Activated CD8-positive, alpha-beta memory T cell treated with anti-CD3 and anti-CD28 coated beads, Interleukin-2, amount 50 U/mL, for 24 hours (primary cell): ENCODE data around the gene NCKAP5L.
"Not testable (repeated sequence)": the region's sequence is repeated elsewhere in the genome, so short reads cannot be mapped to it uniquely, and the experiment has no call there.

Source experiments
- DNase-seq: peaks from one replicate; pipeline ENCODE4 v3.0.0-alpha.2; 2020; ENCODE audit errors: extremely low read depth

The NCKAP5L gene

GRCh38 chr12:49828133-49829091, at the start of gene NCKAP5L:
Gene NCKAP5L, minus strand, starts transcription at chr12:49828413. Its CDS starts 24,369 bp downstream, at chr12:49804044.
- peak; percentile 81 for DNase-seq

GRCh38 chr12:49877066-49877465, 48.9 kb upstream of the NCKAP5L start:
- no peak for DNase-seq

- DNase-seq: no peak
These were observed 47.9 kb upstream of the NCKAP5L start for GRCh38 chr12:49876070-49876469.

- DNase-seq: no peak
These were observed 47.0 kb upstream of the NCKAP5L start for GRCh38 chr12:49875115-49875720.

GRCh38 chr12:49874142-49874897, 46.1 kb upstream of the NCKAP5L start:
- DNase-seq: no peak

DNA sequence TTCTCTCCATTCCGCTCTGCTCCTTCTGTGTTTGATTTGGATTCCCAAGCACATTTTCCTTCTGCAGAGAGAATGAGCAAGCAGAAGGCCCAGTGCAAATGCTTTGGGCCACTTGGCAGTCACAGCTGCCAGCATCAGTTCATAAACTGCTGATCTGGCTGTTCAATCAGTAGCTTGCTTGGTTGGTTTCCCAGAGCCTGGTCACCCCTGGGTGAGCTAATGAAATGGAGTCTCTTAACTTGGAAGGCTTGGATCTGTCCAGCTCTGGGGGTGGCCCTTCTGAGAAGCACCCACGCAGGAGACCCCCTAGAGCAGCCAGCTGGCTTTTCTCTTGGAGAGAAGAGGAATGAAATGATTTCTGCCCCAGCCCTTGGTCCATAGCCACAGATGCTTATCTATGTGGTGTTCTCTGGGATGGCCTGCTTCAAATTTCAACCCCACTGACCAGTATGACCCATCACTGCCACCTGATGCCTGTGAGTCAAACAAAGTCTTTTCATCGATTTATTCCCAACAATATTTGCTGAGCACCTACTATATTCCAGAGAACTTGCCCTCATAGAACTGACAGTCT, 45.2 kb upstream of the NCKAP5L start:
- no peak for DNase-seq

DNA sequence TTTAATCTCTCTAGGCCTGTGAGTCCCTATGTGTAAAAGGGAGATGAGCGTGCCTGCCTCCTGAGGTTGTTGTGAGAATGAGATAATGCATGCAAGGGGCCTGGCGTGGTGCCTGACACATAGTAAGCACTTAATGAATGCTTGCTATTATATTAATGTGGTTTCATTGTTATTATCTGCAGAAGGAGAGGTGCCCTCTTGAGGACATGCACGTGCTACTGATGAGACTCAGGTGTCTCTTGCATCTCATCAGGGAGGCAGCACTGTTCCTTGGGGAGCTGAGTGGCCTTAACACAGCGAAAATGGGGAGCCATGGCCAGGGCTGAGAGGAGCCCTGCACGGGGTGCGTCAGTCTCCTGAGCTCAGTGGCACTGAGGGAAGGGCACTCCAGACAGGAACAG, 44.6 kb upstream of the NCKAP5L start:
- no peak for DNase-seq

DNA sequence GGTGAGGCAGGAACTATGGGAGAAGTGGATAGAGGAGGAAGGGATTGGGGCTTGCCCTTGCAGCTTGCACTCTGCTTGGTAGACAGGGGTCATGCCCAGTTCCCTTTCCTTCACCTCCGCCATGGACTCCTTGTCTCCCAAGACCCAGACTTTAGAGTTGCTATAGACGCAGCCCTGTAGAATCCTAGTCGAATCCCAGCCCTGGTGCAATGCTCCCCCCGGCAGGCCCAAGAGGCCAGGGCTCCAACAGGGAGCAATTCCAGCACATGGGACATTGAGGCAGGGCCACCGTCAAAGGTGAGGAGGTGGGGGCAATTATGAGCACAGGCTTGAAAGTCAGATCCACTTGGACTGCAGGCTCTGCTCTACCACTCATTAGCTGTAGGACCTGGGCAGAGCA, 44.2 kb upstream of the NCKAP5L start:
- no peak for DNase-seq

DNA sequence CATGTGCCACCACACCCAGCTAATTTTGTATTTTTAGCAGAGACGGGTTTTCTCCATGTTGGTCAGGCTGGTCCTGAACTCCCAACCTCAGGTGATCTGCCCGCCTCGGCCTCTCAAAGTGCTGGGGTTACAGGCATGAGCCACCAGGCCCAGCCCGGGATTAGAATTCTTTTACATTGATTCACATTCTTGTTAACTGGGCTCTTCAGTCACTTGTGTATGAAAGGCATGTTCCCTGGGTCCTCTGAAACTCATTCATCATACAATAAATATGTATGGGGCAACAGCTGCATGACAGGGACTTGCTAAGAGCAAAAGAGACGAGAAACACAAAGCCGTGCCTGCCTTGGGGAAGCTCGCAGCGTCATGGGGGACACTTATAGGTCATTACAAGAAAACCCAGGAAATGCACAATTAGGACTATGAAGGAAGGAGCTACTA, 43.6 kb upstream of the NCKAP5L start:
- not testable (repeated sequence) for DNase-seq

DNA sequence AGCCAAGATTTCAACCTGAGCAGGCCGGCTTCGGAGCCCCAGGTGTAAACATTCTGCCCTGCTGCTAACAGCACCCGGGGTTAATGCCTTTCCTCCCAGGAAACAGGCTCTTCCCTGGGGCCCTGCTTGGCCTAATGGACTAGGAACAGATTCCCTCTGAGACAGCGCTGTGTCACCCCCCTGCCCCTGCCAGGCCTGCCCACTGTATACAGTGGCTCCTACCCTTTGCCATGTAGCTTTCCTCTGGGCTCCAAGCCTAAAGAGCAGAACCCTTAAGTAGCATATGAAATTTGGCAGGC, 43.0 kb upstream of the NCKAP5L start:
- no peak for DNase-seq

DNA sequence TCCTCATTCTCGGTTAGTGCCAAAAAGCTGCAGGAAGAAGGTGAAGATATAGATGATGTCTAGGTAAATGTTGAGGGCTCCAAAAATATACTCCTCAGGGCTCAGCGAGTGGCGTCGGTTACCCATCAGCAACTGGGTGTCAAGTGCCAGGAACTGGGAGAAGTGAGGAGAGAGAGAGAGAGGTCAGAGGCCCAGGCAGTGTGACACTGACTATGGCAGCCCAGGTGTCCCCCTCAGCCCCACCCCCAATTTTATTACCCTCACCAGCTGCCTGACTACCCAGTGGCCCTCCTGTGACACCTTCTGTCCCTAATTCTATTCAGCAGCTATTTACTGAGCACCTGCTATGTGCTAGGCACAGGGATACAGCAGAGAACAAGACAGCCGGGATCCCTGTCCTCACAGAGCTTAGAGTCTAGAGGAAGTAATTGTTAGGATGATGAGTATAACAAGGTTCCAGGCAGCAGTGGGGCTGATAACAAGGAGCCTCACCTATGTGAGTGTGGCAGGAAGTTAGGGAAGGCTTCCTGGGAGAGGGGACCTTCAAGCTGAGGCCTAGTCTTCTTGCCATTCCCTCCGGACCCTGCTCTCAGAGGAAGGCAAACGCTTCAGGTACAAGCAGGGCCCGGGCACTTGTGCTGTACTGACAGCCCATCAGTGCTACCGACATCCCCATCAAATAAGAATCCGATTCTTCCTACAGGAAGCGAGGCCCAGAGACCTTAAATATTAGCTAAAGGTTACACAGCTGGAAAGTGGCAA, 42.5 kb upstream of the NCKAP5L start:
- DNase-seq: no peak

GRCh38 chr12:49869816-49870500, 41.7 kb upstream of the NCKAP5L start:
- DNase-seq: no peak

GRCh38 chr12:49868952-49869815, 41.0 kb upstream of the NCKAP5L start:
- DNase-seq: no peak

- DNase-seq: no peak
These were observed 40.2 kb upstream of the NCKAP5L start for GRCh38 chr12:49868449-49868848.

DNA sequence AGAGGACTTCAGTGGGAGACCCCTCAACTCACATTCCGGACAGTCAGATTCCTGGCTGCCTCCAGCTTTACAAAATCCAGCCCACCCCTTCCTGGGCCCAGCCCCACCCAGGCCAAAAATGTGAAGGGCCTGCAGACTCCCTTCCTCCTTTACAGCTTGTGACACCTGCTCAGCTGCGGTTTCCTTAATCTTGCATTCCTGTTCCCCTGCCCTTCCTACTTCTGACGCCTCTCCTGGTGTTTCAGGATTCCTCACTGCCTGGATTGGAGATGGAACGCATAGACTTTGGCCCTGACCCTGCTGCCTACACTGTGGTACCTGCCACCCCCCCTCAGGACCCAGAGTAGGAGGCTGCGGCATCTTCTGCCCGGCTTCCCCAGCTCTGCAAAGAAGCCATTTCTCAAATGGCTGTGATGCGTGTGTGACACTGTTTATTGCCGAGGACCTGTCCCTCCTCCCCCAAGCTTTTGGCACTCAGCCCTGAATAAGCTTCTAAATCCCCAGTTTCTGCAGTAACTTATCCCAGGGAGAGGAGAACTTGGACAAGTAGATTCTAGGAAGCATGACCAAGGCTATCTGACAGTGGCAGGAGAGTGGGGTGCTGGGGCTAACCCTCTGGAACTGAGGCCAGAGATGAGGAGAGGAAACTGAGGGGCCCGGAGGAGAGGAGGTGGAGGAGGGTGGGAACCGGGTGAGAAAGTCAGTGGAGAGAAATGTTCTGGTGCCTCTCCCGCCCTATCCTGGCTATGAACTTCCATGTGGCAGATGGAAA, 39.5 kb upstream of the NCKAP5L start:
- no peak for DNase-seq

DNA sequence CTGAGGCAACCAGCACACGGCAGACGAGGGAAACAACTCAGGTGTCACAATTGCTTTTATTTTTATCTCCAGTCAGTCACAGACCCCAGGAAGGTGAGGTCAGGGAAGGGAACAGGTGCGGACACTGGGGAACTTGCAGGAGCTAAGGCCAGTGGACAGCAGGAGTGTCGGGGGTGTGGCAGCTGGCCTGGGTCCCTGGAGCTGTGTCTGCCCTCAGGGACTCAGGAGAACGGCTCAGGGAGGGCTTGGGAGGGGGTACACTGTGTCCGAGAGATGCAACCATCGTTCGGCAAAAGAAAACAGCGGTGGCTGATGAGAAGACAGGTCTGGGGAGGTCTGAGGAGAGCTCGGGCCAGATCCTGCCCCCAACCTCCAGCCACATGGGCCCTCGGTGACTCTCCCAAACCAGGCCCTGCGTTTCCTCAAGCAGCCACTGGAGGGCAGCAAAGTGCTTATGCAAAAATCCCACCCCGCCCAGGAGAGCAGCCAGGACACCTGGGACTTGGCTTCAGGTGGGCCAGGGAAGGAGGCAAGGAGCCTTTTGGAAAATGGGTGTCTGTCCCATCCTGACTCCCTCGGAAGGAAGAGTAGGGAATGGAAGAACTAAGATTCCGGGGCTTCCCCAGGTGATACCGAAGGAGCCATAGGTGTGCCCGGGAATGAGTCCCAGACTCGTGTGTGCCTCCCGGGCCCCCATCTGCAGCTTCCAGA, 38.8 kb upstream of the NCKAP5L start:
- peak; percentile 39 for DNase-seq

DNA sequence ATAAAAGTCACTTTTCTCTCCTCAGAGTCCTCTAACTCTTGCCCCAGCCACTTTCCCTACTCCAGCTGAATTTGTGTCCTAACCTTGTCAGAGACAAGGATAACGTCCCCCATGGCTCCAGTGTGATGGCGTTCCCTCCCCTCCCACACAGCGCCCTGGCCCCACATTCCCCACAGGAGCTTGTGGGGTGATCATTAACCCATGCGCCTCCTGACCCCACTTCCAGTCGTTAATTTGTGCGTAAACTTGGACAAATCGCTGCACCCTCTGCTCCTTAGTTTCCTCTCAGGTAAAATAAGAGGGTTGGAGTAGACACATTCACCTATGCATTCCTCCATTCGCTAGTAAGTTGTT, 37.5 kb upstream of the NCKAP5L start:
- DNase-seq: no peak

- DNase-seq: no peak
These were observed 37.0 kb upstream of the NCKAP5L start for GRCh38 chr12:49865109-49865781.
